AG09309 (cell line): ENCODE data around the gene FNBP1.

Experiments
- DNase-seq: peaks from one replicate; pipeline ENCODE4 v3.0.0-alpha.2; 2010; ENCODE audit warnings: low read depth
- H3K4me3 ChIP-seq: 2 replicates; pipeline ENCODE4 v1.5.1; 2011; ENCODE audit warnings: mild to moderate bottlenecking, low read depth, low read length, moderate library complexity; ENCODE audit not compliant: control insufficient read depth
- TF ChIP-seq, protein P1 (sequence below): IDR thresholded peaks from 2 replicates; pipeline ENCODE4 v1.5.1; 2011; ENCODE audit warnings: mild to moderate bottlenecking, low read depth, low read length, inconsistent platforms; ENCODE audit not compliant: insufficient read depth, control insufficient read depth; ENCODE audit errors: missing control alignments

Gene FNBP1

DNA sequence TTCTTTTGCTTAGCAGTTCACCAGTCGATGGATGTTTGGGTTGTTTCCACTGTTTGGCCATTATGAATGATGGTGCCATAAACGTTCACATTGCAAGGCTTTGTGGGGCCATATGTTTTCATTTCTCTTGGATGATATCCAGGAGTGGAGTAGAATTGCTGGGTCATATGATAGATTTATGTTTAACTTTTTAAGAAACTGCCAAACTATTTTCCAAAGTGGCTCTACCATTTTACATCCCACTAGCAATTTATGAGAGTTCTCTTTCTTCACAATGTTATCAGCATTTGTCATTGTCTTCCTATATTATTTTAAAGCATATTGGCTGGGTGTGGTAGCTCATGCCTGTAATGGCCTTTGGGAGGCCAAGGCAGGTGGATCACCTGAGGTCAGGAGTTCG, 15.9 kb upstream of the FNBP1 start:
- no peak for DNase-seq
- TF ChIP-seq, protein P1, sequence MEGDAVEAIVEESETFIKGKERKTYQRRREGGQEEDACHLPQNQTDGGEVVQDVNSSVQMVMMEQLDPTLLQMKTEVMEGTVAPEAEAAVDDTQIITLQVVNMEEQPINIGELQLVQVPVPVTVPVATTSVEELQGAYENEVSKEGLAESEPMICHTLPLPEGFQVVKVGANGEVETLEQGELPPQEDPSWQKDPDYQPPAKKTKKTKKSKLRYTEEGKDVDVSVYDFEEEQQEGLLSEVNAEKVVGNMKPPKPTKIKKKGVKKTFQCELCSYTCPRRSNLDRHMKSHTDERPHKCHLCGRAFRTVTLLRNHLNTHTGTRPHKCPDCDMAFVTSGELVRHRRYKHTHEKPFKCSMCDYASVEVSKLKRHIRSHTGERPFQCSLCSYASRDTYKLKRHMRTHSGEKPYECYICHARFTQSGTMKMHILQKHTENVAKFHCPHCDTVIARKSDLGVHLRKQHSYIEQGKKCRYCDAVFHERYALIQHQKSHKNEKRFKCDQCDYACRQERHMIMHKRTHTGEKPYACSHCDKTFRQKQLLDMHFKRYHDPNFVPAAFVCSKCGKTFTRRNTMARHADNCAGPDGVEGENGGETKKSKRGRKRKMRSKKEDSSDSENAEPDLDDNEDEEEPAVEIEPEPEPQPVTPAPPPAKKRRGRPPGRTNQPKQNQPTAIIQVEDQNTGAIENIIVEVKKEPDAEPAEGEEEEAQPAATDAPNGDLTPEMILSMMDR = no peak
- H3K4me3 ChIP-seq = no peak overlapping the region

DNA sequence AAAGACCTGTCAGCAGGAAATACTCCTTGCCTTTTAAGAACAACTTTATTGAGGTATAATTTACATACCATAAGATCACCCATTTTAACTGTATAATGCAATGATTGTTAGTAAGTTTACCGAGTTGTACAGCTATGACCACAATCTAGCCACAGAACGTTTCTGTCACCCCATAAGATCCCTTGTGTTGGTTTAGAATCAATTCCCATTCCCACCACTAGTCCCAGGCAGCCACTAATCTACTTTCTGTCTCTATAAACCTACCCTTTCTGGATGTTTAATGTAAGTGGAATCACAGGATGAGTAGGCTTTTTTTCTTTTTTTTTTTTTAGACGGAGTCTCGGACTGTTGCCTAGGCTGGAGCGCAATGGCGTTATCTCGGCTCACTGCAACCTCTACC, 15.2 kb upstream of the FNBP1 start:
- H3K4me3 ChIP-seq = no peak overlapping the region
- no peak for DNase-seq
- TF ChIP-seq, protein P1 = peak; percentile 27

DNA sequence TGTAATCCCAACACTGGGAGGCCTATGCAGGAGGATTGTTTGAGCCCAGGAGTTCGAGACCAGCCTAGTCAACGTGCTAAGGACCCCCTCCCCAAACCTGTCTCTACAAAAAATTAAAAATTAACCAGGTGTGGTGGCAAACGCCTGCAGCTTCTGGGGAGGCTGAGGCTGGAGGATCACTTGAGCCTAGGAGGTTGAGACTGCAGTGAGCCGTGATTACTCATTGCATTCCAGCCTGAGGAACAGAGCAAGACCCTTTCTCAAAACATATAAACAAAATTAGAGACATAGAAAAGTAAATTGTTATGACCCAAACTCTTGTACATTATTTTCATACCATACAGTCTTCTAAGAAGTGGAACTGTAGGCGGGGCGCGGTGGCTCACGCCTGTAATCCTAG, 11.8 kb upstream of the FNBP1 start:
- no peak for DNase-seq
- TF ChIP-seq, protein P1 = no peak
- peak overlapping the region; percentile 89 for H3K4me3 ChIP-seq

DNA sequence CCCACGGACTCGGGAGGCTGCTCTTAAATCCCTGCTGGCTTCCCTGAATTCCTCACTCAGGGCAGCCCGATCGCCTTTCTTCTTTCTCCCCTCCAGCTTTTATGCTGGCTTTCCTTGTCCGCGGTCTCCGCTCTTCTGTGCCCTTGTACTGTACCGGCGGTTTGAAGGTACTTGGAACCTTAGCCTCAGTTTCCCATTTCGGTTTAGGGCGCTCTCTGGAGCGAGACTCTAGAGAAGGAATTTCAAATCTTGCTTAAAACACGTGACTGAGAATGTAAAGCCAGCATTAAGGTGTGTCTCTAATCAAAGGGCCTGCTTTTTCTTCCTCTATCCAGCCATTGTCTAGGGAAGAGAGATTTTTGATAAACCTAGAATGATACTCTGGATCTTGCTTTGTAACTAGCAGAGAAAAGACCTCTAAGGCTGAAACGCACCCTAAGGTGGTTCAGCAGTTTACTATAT, 11.4 kb upstream of the FNBP1 start:
- peak overlapping the region; percentile 89 for H3K4me3 ChIP-seq
- no peak for DNase-seq
- TF ChIP-seq, protein P1 = no peak

DNA sequence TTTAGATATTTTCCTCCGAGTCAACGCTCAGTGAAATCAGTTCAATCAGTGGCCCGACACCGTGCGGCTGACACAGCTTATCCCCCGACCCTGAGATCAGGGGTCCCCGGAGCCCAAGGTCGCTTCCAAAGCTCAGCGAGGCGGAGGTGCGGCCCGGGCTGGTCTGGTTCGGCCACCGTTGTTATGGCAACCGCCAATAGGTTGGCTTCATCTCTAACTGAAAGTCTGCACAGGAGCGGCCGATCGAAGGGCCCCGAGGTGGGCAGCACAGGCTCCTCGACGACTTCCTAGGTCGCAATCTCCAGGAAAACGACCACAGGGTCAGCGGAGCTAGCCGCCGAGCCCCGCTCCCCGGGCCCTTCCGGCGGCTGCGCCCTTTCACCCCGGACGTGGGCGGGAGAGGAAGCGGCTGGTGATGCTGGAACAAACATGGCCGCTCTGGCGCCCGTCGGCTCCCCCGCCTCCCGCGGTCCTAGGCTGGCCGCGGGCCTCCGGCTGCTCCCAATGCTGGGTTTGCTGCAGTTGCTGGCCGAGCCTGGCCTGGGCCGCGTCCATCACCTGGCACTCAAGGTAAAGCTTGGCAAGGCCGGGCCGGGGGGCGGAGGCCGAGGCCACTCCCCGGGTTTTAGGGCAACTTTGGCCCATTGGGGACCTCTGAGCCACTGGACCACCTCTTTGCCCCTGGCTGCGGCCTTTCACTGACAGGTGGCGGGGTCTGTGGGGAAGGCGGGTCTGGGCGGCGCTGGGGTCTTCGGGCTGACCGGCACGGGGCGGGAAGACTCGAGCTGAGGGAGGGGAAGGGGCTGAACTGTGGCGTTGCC, 10.7 kb upstream of the FNBP1 start, which contains the start of gene GPR107:
Gene GPR107 (plus strand): TSS at position 403 of the 821 bp plus-strand sequence. CDS start 27 bp downstream, at position 430.
- no peak for DNase-seq
- TF ChIP-seq, protein P1 = no peak
- peak within 1 kb of the TSS; percentile 89 for H3K4me3 ChIP-seq

DNA sequence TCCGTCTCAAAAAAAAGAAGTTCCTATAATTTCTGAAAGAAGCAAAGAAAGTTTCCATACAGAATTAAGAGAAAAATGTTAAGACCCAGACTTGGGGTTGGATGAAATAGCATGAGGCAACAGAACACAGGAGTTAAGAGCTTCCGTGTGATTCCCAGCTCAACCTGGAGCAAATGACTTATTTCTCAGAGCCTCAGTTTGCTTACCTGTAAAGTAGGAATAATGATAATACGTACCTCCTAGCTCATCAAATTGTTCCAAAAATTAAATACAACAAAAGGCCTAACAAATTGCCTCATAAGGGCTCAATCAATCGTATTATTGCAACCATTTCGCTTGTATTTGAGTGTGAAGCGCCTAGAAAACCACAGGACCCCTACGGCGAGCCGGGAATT, 10.1 kb upstream of the FNBP1 start:
- TF ChIP-seq, protein P1 = no peak

More for the DNA sequence above, 10.1 kb upstream of the FNBP1 start:
- H3K4me3 ChIP-seq = peak overlapping the region; percentile 89
- DNase-seq = no peak
